Measurements from ENCODE around the gene IL18BP.

The IL18BP gene

GRCh38 chr11:72006309-72007088, 7.8 kb downstream of the IL18BP start:
- no peak overlapping the region for H3K27ac ChIP-seq
- H3K27me3 ChIP-seq = no peaks in the 10 kb centered on the region
- H3K9me3 ChIP-seq = no peaks in the 10 kb centered on the region
- no peak for TF ChIP-seq CTCF (IDR thresholded peaks at IDR 0.05)
- peaks cover 85 to 100% (median 95%) of the 10 kb centered on the region in 3 donors for H3K36me3 ChIP-seq
- H3K4me3 ChIP-seq = no peak overlapping the region
- intact Hi-C loops (cut with DNase I; ENCODE audit: low total_unique reads) = no loop called here
- DNase-seq = no peak
- H3K4me1 ChIP-seq = peaks cover 0 to under 1% (median 0%) of the 10 kb centered on the region in 4 donors

- intact Hi-C loops (cut with DNase I; ENCODE audit: low total_unique reads) = no loop called here
- no peak for TF ChIP-seq CTCF (IDR thresholded peaks at IDR 0.05)
- H3K4me3 ChIP-seq = no peak overlapping the region
- no peak for DNase-seq
- peaks cover 0 to 6% (median 2%) of the 10 kb centered on the region in 4 donors for H3K4me1 ChIP-seq
- no peaks in the 10 kb centered on the region for H3K9me3 ChIP-seq
- no peaks in the 10 kb centered on the region for H3K27me3 ChIP-seq
- H3K36me3 ChIP-seq = peaks cover 91 to 100% (median 100%) of the 10 kb centered on the region in 3 donors
- H3K27ac ChIP-seq = no peak overlapping the region
Measured at GRCh38 chr11:72007089-72007476, 8.4 kb downstream of the IL18BP start.

- no peaks in the 10 kb centered on the region for H3K27me3 ChIP-seq
- H3K4me1 ChIP-seq = peaks cover 0 to 11% (median 5%) of the 10 kb centered on the region in 4 donors
- H3K36me3 ChIP-seq = peaks cover 96 to 100% (median 100%) of the 10 kb centered on the region in 3 donors
- intact Hi-C loops (cut with DNase I; ENCODE audit: low total_unique reads) = no loop called here
- no peaks in the 10 kb centered on the region for H3K9me3 ChIP-seq
- no peak overlapping the region for H3K27ac ChIP-seq
- no peak for TF ChIP-seq CTCF (IDR thresholded peaks at IDR 0.05)
- no peak overlapping the region for H3K4me3 ChIP-seq
- DNase-seq = no peak
Measured at GRCh38 chr11:72007587-72007986, 8.9 kb downstream of the IL18BP start.

- H3K9me3 ChIP-seq = no peaks in the 10 kb centered on the region
- H3K4me1 ChIP-seq = peaks cover 4 to 23% (median 15%) of the 10 kb centered on the region in 4 donors
- H3K27me3 ChIP-seq = no peaks in the 10 kb centered on the region
- H3K27ac ChIP-seq = no peak overlapping the region
- H3K4me3 ChIP-seq = no peak overlapping the region
- DNase-seq = no peak
- TF ChIP-seq CTCF (IDR thresholded peaks at IDR 0.05) = no peak
- H3K36me3 ChIP-seq = peaks cover 98 to 100% (median 100%) of the 10 kb centered on the region in 3 donors
- intact Hi-C loops (cut with DNase I; ENCODE audit: low total_unique reads) = no loop called here
Measured at GRCh38 chr11:72008728-72009127, 10.0 kb downstream of the IL18BP start.

GRCh38 chr11:72009156-72009555, 10.4 kb downstream of the IL18BP start:
- H3K36me3 ChIP-seq = peaks cover 98 to 100% (median 100%) of the 10 kb centered on the region in 3 donors
- no peak for DNase-seq
- TF ChIP-seq CTCF (IDR thresholded peaks at IDR 0.05) = no peak
- H3K9me3 ChIP-seq = no peaks in the 10 kb centered on the region
- peaks cover 4 to 27% (median 19%) of the 10 kb centered on the region in 4 donors for H3K4me1 ChIP-seq
- intact Hi-C loops (cut with DNase I; ENCODE audit: low total_unique reads) = no loop called here
- no peak overlapping the region for H3K4me3 ChIP-seq
- H3K27ac ChIP-seq = no peak overlapping the region
- no peaks in the 10 kb centered on the region for H3K27me3 ChIP-seq

Measured in tibial artery (tissue), 4 donors.